Liver (tissue), 9 donors: ENCODE results near the gene KLHL40. TPM values are rescaled to one million over a fixed set of nuclear protein-coding genes. Genes with fewer than 3 reads are reported as not detected.

Experiments
- DNase-seq: peaks from one replicate; pipeline ENCODE4 v3.0.0-alpha.2; 2017; ENCODE audit warnings: low spot score
- H3K27ac ChIP-seq, 2 donors: one replicate each; pipeline ENCODE4 v1.7.0; 2013; ENCODE audit warnings: inconsistent platforms in 2 of 2, low read length in 2 of 2, control low read depth in 1 of 2, low read depth in 1 of 2, mild to moderate bottlenecking in 1 of 2
- H3K27me3 ChIP-seq, 4 donors: one replicate each; pipeline versions ENCODE4 v1.6.1 to v1.7.0; 2013; ENCODE audit warnings: low read length in 3 of 4, inconsistent platforms in 1 of 4, mild to moderate bottlenecking in 1 of 4, moderate library complexity in 1 of 4; ENCODE audit not compliant: control insufficient read depth in 4 of 4, insufficient read depth in 4 of 4
- H3K36me3 ChIP-seq, 4 donors: one replicate each; pipeline versions ENCODE4 v1.6.1 to v1.7.0; 2013; ENCODE audit warnings: low read length in 3 of 4, mild to moderate bottlenecking in 3 of 4, low read depth in 1 of 4, moderate library complexity in 1 of 4; ENCODE audit not compliant: control insufficient read depth in 4 of 4, insufficient read depth in 3 of 4
- H3K4me1 ChIP-seq, 4 donors: one replicate each; pipeline versions ENCODE4 v1.6.1 to v1.7.0; 2013; ENCODE audit warnings: low read length in 3 of 4, mild to moderate bottlenecking in 3 of 4, moderate library complexity in 1 of 4; ENCODE audit not compliant: control insufficient read depth in 4 of 4, insufficient read depth in 4 of 4
- H3K4me3 ChIP-seq, 3 donors: one replicate each; pipeline versions ENCODE4 v1.6.1 to v1.7.0; 2013; ENCODE audit warnings: low read length in 3 of 3, control low read depth in 1 of 3, low read depth in 1 of 3, mild to moderate bottlenecking in 1 of 3
- H3K9ac ChIP-seq, 2 donors: one replicate each; pipeline ENCODE4 v1.7.0; 2013; ENCODE audit warnings: low read length in 2 of 2, mild to moderate bottlenecking in 2 of 2, moderate library complexity in 2 of 2, control low read depth in 1 of 2, low read depth in 1 of 2
- H3K9me3 ChIP-seq, 4 donors: one replicate each; pipeline versions ENCODE4 v1.6.1 to v1.7.0; 2013; ENCODE audit warnings: low read length in 3 of 4; ENCODE audit not compliant: control insufficient read depth in 4 of 4
- ATF3 ChIP-seq: IDR thresholded peaks from 2 replicates; pipeline ENCODE4 v1.6.1; 2016; ENCODE audit warnings: antibody characterized with exemption
- CTCF ChIP-seq: fragments of 150-350 bp; IDR thresholded peaks from 2 replicates; pipeline ENCODE4 v1.5.1; 2017; ENCODE audit warnings: improper control_type of control experiment, low read depth, low read length; ENCODE audit not compliant: missing input control
- EGR1 ChIP-seq, 2 donors: IDR thresholded peaks; 2 replicates each; pipeline ENCODE4 v1.6.1; 2016 to 2018; ENCODE audit warnings: antibody characterized with exemption in 2 of 2, low read depth in 2 of 2
- FOXA1 ChIP-seq: IDR thresholded peaks from 2 replicates; pipeline ENCODE4 v1.6.1; 2016; ENCODE audit warnings: antibody characterized with exemption
- FOXA2 ChIP-seq: IDR thresholded peaks from 2 replicates; pipeline ENCODE4 v1.6.1; 2016; ENCODE audit warnings: antibody characterized with exemption
- GABPA ChIP-seq, 2 donors: IDR thresholded peaks in 1 of 2; conservative IDR thresholded peaks in 1 of 2; 2 replicates each; pipeline ENCODE4 v1.6.1; 2016; ENCODE audit warnings: antibody characterized with exemption in 2 of 2, mild to moderate bottlenecking in 1 of 2, moderate library complexity in 1 of 2
- HNF4A ChIP-seq, 2 donors: conservative IDR thresholded peaks; 2 replicates each; pipeline ENCODE4 v1.6.1; 2016; ENCODE audit warnings: antibody characterized with exemption in 2 of 2, mild to moderate bottlenecking in 2 of 2
- HNF4G ChIP-seq: IDR thresholded peaks from 2 replicates; pipeline ENCODE4 v1.6.1; 2016; ENCODE audit warnings: antibody characterized with exemption
- JUND ChIP-seq, 2 donors: IDR thresholded peaks; 2 replicates each; pipeline ENCODE4 v1.6.1; 2016; ENCODE audit warnings: antibody characterized with exemption in 2 of 2
- MAX ChIP-seq: IDR thresholded peaks from 2 replicates; pipeline ENCODE4 v1.6.1; 2016; ENCODE audit warnings: antibody characterized with exemption
- NR2F2 ChIP-seq: IDR thresholded peaks from 2 replicates; pipeline ENCODE4 v1.6.1; 2016; ENCODE audit warnings: antibody characterized with exemption
- RAD21 ChIP-seq, 2 donors: IDR thresholded peaks; 2 replicates each; pipeline ENCODE4 v1.6.1; 2016; ENCODE audit warnings: antibody characterized with exemption in 2 of 2, mild to moderate bottlenecking in 2 of 2
- REST ChIP-seq: IDR thresholded peaks from 2 replicates; pipeline ENCODE4 v1.6.1; 2016; ENCODE audit warnings: antibody characterized with exemption, mild to moderate bottlenecking
- RXRA ChIP-seq, 2 donors: IDR thresholded peaks; 2 replicates each; pipeline ENCODE4 v1.6.1; 2017 to 2018; ENCODE audit warnings: antibody characterized with exemption in 2 of 2, mild to moderate bottlenecking in 1 of 2
- TAF1 ChIP-seq: conservative IDR thresholded peaks from 2 replicates; pipeline ENCODE4 v1.6.1; 2016; ENCODE audit warnings: antibody characterized with exemption, mild to moderate bottlenecking
- YY1 ChIP-seq: IDR thresholded peaks from 2 replicates; pipeline ENCODE4 v1.6.1; 2016; ENCODE audit warnings: antibody characterized with exemption, mild to moderate bottlenecking
- ZBTB33 ChIP-seq: IDR thresholded peaks from 2 replicates; pipeline ENCODE4 v1.6.1; 2016; ENCODE audit warnings: antibody characterized with exemption
- WGBS: extraction: QIAGEN DNeasy Blood & Tissue Kit; methylation state at CpG from one replicate; pipeline ENCODE4 v1.1.7; 2013; 5-methylcytosine and 5-hydroxymethylcytosine counted together
- polyA plus RNA-seq, 2 donors: library from polyadenylated mRNA; stranded (reverse) in 1 of 2; unstranded in 1 of 2; fragments of 200-250 nt in 1 of 2; fragments of >200 nt in 1 of 2; fragmentation: Nextera tagmentation in 1 of 2; extraction: Ambion mirVana in 1 of 2; gene quantifications; one replicate each; pipeline versions ENCODE4 v1.2.1 to v1.2.3, GENCODE V29; 2013 to 2015
- total RNA-seq, 2 donors: library from RNA; depleted of rRNA; stranded (reverse); fragments of >200 nt; gene quantifications; one replicate each; pipeline ENCODE4 v1.2.3, GENCODE V29; 2014
- donor health status: healthy.
- donor health status: healthy.
- donor health status: healthy.
- donor health status: healthy.
- donor health status: healthy.

KLHL40 gene
- total and polyA plus RNA-seq, 4 donors: not detected

GRCh38 chr3:42714171-42714852, 29.0 kb downstream of the KLHL40 start:
- WGBS: 91% methylated on average over 4 of the region's 4 CpGs
- Histone ChIP-seq H3K9me3 (no peaks in the 10 kb centered on the region), H3K4me1 (no peaks in the 10 kb centered on the region), H3K9ac (no peak overlapping the region), H3K27ac (no peak overlapping the region), H3K4me3 (no peak overlapping the region), H3K36me3 (no peaks in the 10 kb centered on the region), H3K27me3 (no peaks in the 10 kb centered on the region)
- TF ChIP-seq HNF4A (conservative IDR thresholded peaks at IDR 0.05) (no peak), HNF4G (no peak), MAX (no peak), NR2F2 (no peak), RAD21 (IDR thresholded peaks at IDR 0.05) (no peak), FOXA1 (no peak), RXRA (IDR thresholded peaks at IDR 0.05) (no peak), TAF1 (no peak), GABPA (IDR thresholded peaks at IDR 0.05 in 1 of 2, conservative IDR thresholded peaks at IDR 0.05 in 1 of 2) (no peak), ATF3 (no peak), REST (no peak)
- no peak for DNase-seq

GRCh38 chr3:42717306-42717705, 32.0 kb downstream of the KLHL40 start:
- whole genome bisulfite sequencing: 91% methylated on average over 6 of the region's 6 CpGs
- no peak for TF ChIP-seq HNF4G
- no peak for TF ChIP-seq MAX
- TF ChIP-seq GABPA (IDR thresholded peaks at IDR 0.05 in 1 of 2, conservative IDR thresholded peaks at IDR 0.05 in 1 of 2): no peak
- no peak for TF ChIP-seq FOXA2
- TF ChIP-seq FOXA1: no peak
- TF ChIP-seq REST: no peak
- TF ChIP-seq TAF1: no peak
- TF ChIP-seq NR2F2: no peak
- TF ChIP-seq RAD21 (IDR thresholded peaks at IDR 0.05): no peak
- no peak for TF ChIP-seq JUND (IDR thresholded peaks at IDR 0.05)
- TF ChIP-seq ATF3: no peak
- TF ChIP-seq YY1: no peak
- TF ChIP-seq EGR1 (IDR thresholded peaks at IDR 0.05; ENCODE audit: low read depth in 2 of 2): no peak
- no peak for TF ChIP-seq HNF4A (conservative IDR thresholded peaks at IDR 0.05)
- TF ChIP-seq ZBTB33: no peak
- TF ChIP-seq CTCF: no peak
- no peak overlapping the region for H3K27ac ChIP-seq

More at GRCh38 chr3:42717306-42717705, 32.0 kb downstream of the KLHL40 start:
- H3K27me3 ChIP-seq: no peaks in the 10 kb centered on the region
- H3K36me3 ChIP-seq: no peaks in the 10 kb centered on the region
- H3K9me3 ChIP-seq: no peaks in the 10 kb centered on the region
- H3K9ac ChIP-seq: no peak overlapping the region
- H3K4me3 ChIP-seq: no peak overlapping the region
- DNase-seq: no peak
- H3K4me1 ChIP-seq: no peaks in the 10 kb centered on the region
